ENCODE measurements around the gene PPARD. TPM values are rescaled to one million over a fixed set of nuclear protein-coding genes. Genes with fewer than 3 reads are reported as not detected.

PPARD gene
- total and polyA plus RNA-seq, 11 donors = 10.0 to 23.8 (median 13.8) TPM

DNA sequence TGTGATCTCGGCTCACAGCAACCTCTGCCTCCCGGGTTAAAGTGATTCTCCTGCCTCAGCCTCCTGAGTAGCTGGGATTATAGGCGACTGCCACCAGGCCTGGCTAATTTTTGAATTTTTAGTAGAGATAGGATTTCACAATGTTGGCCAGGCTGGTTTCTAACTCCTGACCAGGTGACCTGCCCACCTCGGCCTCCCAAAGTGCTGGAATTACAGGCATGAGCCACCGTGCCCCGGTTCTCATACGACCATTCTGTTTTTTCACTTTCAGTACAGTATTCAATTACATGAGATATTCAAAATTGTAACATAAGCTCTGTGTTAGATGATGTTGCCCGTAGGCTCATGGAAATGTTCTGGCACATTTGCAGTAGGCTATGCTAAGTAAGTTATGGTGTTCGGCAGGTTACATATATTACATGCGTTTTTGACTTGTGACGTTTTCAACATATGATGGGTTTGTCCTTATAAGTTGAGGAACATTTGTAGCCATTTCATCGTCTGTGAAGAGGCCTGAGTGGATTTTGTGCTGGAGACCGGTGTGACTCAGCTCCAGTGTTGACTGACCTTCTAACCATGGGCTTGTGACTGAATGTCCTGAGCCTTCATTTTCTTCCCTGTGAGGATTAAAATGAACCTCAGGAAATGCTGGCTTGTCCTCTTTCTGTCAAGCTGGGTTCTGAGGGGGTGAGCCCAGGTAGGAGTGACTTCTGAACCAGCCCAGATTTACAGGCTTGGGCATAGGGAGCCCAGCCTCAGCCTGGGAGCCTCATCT is 12.2 kb downstream of the PPARD start:
- no peak for DNase-seq
- H3K4me1 ChIP-seq = peaks cover 0 to 29% (median 19%) of the 10 kb centered on the region in 12 donors
- H3K36me3 ChIP-seq = peaks cover 0 to 69% (median 52%) of the 10 kb centered on the region in 9 donors
- intact Hi-C loops (cut with DNase I) = no loop called here
- H3K9me3 ChIP-seq = no peaks in the 10 kb centered on the region
- H3K27me3 ChIP-seq = no peaks in the 10 kb centered on the region
- H3K27ac ChIP-seq = no peak overlapping the region
- TF ChIP-seq POLR2A (IDR thresholded peaks at IDR 0.05) (no peak), CTCF (IDR thresholded peaks at IDR 0.05) (no peak)
- WGBS, 4 donors = 94 to 96% (median 95%) methylated on average over 13 of the region's 13 CpGs
- H3K4me3 ChIP-seq = no peak overlapping the region
- no peak for ATAC-seq

- ATAC-seq (no peak), DNase-seq (no peak)
- Histone ChIP-seq H3K27ac (no peak overlapping the region), H3K4me1 (peaks cover 0 to 47% (median 37%) of the 10 kb centered on the region in 12 donors), H3K4me3 (no peak overlapping the region), H3K36me3 (peaks cover 0 to 52% (median 36%) of the 10 kb centered on the region in 9 donors), H3K9me3 (no peaks in the 10 kb centered on the region), H3K27me3 (no peaks in the 10 kb centered on the region)
- TF ChIP-seq POLR2A (IDR thresholded peaks at IDR 0.05) = no peak
- WGBS, 4 donors = 92 to 100% (median 97%) methylated on average over 1 of the region's 1 CpG
- intact Hi-C loops (cut with DNase I) = no loop called here
These were observed 14.0 kb downstream of the PPARD start for GRCh38 chr6:35356391-35356790.

- peaks cover 0 to 60% (median 41%) of the 10 kb centered on the region in 12 donors for H3K4me1 ChIP-seq
- H3K27ac ChIP-seq = peak overlapping the region in 1 of 12 donors; percentile 15
These were observed 15.3 kb downstream of the PPARD start for GRCh38 chr6:35357677-35358076.

DNA sequence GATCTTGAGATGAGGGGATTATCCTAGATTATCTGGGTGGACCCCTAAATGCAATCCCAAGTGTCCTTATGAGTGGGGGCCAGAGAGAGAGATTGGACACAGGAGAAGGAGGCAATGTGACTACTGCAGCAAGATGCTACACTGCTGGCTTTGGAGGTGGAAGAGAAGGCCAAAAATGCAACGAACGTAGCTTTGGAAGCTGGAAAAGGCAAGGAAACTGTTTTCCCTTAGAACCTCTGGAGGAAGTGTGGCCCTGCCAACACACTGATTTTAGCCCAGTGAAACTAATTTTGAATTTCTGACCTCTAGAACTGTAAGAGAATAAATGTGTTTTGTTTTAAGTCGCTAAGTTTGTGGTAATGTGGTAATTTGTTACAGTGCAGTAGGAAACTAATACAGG is 15.7 kb downstream of the PPARD start:
- H3K4me1 ChIP-seq = peaks cover 0 to 64% (median 45%) of the 10 kb centered on the region in 12 donors
- DNase-seq = no peak
- intact Hi-C loops (cut with DNase I) = no loop called here
- no peak for ATAC-seq
- no peaks in the 10 kb centered on the region for H3K27me3 ChIP-seq
- H3K9me3 ChIP-seq = no peaks in the 10 kb centered on the region
- TF ChIP-seq POLR2A (IDR thresholded peaks at IDR 0.05) (no peak), CTCF (IDR thresholded peaks at IDR 0.05) (no peak)
- peak overlapping the region in 6 of 12 donors; percentile 5 to 73 (median 60) for H3K27ac ChIP-seq
- peaks cover 0 to 35% (median 20%) of the 10 kb centered on the region in 9 donors for H3K36me3 ChIP-seq
- WGBS, 4 donors = 45 to 53% (median 49%) methylated on average over 3 of the region's 3 CpGs
- H3K4me3 ChIP-seq = no peak overlapping the region

More at GRCh38 chr6:35357677-35358076, 15.3 kb downstream of the PPARD start:
- TF ChIP-seq POLR2A (IDR thresholded peaks at IDR 0.05) = no peak
- TF ChIP-seq CTCF (IDR thresholded peaks at IDR 0.05) = no peak
- Histone ChIP-seq H3K4me3 (no peak overlapping the region), H3K36me3 (peaks cover 0 to 40% (median 24%) of the 10 kb centered on the region in 9 donors), H3K9me3 (no peaks in the 10 kb centered on the region), H3K27me3 (no peaks in the 10 kb centered on the region)
- 57 to 68% (median 63%) methylated on average over 4 of the region's 4 CpGs for WGBS, 4 donors
- ATAC-seq = no peak
- no peak for DNase-seq
- intact Hi-C loops (cut with DNase I) = no loop called here
